DMS153 treated with DMSO at 0.1 percent for 48 hours (cell line): ENCODE measurements around the gene ZYG11B.
"Not testable (repeated sequence)": the region's sequence is repeated elsewhere in the genome, so short reads cannot be mapped to it uniquely, and the experiment has no call there.

ENCODE experiments used
- DNase-seq: peaks from one replicate; lab custom pipeline; 2025; ENCODE audit not compliant: unreplicated experiment; lab: John Stamatoyannopoulos, UW

The ZYG11B gene

DNA sequence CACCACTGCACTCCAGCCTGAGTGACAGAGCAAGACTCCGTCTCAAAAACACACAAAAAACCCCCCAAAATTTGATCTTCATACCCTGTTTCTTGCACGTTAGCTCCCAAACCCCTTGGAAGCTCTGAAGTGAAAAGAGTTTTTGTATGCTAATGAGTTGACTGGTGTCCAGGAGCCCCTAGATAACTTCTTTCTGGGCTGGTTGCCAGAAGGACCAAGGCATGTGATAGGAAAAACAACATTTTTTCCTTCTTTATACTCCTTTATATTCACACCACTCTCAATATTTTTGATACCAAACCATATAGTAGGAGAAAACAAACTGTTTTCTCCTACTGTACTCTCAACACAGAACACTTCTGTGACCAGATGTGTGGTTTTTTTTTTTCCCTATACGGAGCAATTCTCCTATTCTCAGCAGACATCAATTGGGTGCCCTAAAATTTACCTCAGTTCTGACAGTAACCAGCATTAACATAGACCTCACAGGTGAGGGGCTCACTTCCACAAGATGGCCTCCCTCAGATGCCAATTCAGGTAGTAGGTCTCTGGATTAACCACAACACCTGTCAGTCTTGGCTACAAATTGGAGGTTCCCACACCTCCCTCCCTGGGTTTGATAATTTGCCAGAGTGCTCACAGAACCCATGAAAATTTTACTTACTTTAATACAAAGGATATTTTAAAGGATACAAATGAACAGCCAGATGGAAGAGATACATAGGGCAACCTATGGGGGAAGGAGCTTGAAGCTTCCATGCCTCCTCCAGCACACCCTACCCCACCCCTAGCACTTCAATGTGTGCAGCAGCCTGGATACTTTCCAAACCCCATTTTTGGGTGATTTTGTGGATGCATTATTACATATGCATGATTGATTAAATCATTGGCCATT is 25.6 kb downstream of the ZYG11B start:
- DNase-seq = no peak

DNA sequence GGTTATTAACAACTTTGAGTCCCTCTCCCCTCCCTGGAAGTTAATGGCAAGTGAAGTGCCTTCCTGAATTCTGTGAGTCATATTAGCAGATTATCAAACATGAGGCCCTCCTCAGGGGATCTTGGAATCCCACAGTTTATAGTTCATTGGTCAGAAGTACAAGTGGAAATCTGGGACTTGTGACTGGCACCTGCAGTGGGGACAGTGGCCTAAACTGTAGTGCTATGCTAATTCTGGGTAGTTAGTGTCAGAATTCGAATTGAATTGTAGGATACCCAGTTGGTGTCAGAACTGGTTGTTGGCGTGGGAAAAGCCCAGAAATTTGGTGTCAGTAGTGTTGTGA is 26.2 kb downstream of the ZYG11B start:
- DNase-seq = no peak

DNA sequence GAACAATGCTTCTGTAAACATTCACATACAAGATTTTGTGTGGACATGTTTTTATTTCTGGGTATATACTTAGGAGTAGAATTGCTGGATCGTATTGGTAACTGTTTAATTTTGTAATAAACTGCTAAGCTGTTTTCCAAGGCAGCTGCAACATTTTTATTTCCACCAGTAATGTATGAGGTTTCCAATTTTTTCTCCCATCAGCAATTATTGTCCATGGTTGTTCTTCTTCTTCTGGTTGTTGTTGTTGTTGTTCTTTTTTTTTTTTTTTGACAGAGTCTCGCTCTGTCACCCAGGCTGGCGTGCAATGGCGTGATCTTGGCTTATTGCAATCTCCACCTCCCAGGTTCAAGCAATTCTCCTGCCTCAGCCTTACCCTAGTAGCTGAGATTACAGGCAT is 26.9 kb downstream of the ZYG11B start:
- DNase-seq = no peak

GRCh38 chr1:52756020-52756419 is 29.8 kb downstream of the ZYG11B start:
- no peak for DNase-seq

GRCh38 chr1:52759908-52760307 is 33.7 kb downstream of the ZYG11B start:
- DNase-seq = no peak

- DNase-seq = no peak
Measured at GRCh38 chr1:52767596-52768280, 41.5 kb downstream of the ZYG11B start.

DNA sequence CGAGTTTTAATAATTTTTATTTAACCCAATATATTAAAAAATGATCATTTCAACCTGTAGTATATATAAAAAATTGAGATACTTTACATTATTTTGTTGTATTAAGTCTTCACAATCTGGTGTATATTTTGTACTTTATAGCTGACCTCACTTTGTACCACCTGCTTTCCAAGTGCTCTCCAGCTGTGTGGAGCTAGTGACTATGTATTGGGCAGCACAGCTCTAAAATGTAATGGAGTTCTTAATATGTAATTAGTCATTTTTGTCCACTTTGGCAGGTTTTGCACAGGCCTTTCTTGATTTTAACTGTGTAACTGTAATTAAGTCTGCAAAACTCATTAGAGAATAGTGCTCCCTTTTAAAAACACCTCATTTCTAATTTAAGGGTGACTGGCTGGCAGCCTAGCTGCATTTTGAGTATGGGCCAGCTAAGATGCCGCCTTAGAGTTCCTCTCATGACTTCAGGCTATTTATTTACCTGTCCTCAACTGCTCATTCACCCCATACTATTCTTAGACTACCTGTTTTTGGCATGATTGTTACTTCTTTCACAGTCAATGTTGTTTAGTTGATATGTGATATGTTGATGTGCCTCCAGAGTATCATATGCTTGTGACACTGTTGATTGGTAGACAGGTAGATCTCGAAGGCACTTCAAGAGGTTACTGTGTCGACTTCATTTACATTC is 43.2 kb downstream of the ZYG11B start:
- DNase-seq = no peak

- DNase-seq = no peak
Measured at GRCh38 chr1:52771384-52771783, 45.1 kb downstream of the ZYG11B start.

- no peak for DNase-seq
Measured at GRCh38 chr1:52786148-52786547, 59.9 kb downstream of the ZYG11B start.

- not testable (repeated sequence) for DNase-seq
Measured at GRCh38 chr1:52790429-52790828, 64.2 kb downstream of the ZYG11B start.

GRCh38 chr1:52792036-52792435 is 65.8 kb downstream of the ZYG11B start:
- peak; percentile 51 for DNase-seq

GRCh38 chr1:52793717-52794116 is 67.5 kb downstream of the ZYG11B start:
- DNase-seq = not testable (repeated sequence)

GRCh38 chr1:52795464-52795863 is 69.2 kb downstream of the ZYG11B start:
- DNase-seq = no peak

GRCh38 chr1:52798331-52798730 is 72.1 kb downstream of the ZYG11B start:
- no peak for DNase-seq

GRCh38 chr1:52801011-52801410 is 74.8 kb downstream of the ZYG11B start:
- DNase-seq = no peak

DNA sequence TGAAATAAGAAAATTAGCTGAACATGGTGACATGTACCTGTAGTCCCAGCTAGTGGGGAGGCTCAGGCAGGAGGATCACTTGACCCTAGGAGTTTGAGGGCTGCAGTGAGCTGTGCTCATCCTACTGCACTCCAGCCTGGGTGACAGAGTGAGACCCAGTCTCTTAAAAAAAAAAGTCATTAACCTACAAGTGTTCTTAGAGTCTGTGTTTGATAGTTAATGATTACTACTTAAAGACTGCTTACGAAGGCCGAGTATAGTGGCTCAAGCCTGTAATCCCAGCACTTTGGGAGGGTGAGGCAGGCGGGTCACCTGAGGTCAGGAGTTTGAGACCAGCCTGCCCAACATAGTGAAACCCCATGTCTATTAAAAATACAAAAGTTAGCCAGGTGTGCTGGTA is 77.8 kb downstream of the ZYG11B start:
- DNase-seq = not testable (repeated sequence)

GRCh38 chr1:52814465-52814864 is 88.2 kb downstream of the ZYG11B start:
- DNase-seq = no peak

GRCh38 chr1:52820830-52821229 is 94.6 kb downstream of the ZYG11B start:
- not testable (repeated sequence) for DNase-seq

DNA sequence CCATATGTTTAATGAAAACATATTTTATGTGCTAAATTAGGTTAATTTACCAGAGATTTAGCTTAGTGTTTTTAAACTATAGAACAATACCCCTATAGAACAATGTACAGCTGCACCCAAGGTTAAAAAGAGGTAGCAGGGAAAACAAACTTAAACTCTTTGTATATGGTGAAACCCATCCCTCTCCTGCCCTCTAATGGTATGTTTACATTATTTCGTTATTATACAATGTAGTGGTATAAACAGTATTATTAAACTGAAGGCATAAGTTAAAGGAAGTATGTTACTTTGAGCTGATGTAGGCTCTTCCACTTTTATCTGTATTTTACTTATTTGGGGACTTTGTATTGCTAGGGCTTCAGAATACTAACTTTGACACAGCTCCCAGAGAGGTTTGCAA is 99.6 kb downstream of the ZYG11B start:
- DNase-seq = no peak

DNA sequence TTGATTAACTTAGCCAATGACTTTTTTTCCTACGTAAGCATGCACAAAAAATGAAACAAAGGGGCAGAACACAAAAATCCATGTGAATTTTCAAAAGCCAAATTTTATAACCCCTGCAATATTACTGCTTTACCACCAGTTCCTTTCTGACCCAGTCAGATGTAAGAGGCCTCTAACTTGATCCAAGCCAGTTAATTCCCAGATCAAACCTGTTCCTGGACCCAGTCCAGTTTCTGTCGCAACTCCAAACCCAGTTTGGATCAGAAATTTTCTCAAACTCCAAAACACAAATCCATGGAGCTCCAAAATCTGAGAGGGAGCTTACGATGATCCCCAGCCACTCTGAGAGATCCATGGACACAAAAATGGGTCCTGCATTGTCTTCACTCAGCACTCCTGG is 108.5 kb downstream of the ZYG11B start:
- no peak for DNase-seq

DNA sequence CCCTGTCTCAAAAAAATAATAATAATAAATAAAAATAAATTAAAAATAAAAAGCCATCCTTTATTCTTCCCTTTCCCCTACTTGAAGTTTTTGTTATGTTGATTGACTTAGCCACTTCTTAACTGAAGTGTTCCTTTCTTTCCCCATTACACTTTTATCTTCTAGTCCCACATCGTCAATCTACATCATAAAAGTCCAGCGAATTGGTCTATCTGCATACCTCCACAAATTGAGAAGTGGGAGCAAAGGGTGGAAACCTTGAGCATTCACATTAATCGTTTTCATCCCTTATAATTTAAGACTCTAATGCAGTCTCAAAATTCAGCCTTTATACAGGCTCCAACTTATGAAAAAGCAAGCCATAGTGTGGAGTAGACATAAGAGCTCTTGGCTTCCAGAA is 109.8 kb downstream of the ZYG11B start:
- DNase-seq = no peak

GRCh38 chr1:52839175-52839574 is 112.9 kb downstream of the ZYG11B start:
- DNase-seq = not testable (repeated sequence)
